Gastroesophageal sphincter (tissue), 3 donors: ENCODE results near the gene EML4.

Experiments
- CTCF ChIP-seq, 4 experiments: fragments of 200-600 bp in 2 of 4; fragments of 450-650 bp in 2 of 4; sonication (generic) in 1 of 4; IDR thresholded peaks; one replicate each; pipeline ENCODE4 v1.5.1; 2017 to 2019; ENCODE audit warnings: antibody characterized with exemption in 4 of 4, mild to moderate bottlenecking in 2 of 4, moderate library complexity in 2 of 4
- POLR2A ChIP-seq, 2 donors: fragments of 450-650 bp; IDR thresholded peaks; one replicate each; pipeline ENCODE4 v1.6.1; 2017; ENCODE audit warnings: antibody characterized with exemption in 2 of 2, mild to moderate bottlenecking in 2 of 2, moderate library complexity in 1 of 2
- POLR2AphosphoS5 ChIP-seq: sonication (generic); formaldehyde crosslinking; IDR thresholded peaks from one replicate; pipeline ENCODE4 v1.6.1; 2017; ENCODE audit warnings: antibody characterized with exemption

- TF ChIP-seq POLR2AphosphoS5, result no peak
- no peak for TF ChIP-seq CTCF (IDR thresholded peaks at IDR 0.05)
- TF ChIP-seq POLR2A (IDR thresholded peaks at IDR 0.05), result no peak
Observed at GRCh38 chr2:42184346-42184745, 15.2 kb downstream of the EML4 start.
